ENCODE measurements around the gene GRK5.

- no peak for TF ChIP-seq POLR2AphosphoS5 (IDR thresholded peaks at IDR 0.05; ENCODE audit: borderline replicate concordance, low read depth, low read length)
- TF ChIP-seq EZH2 (IDR thresholded peaks at IDR 0.05), result no peak
- TF ChIP-seq FOXP2 (optimal IDR thresholded peaks at IDR 0.05; ENCODE audit: control extremely low read depth, extremely low read length, insufficient read depth), result no peak
Measured at GRCh38 chr10:119328223-119328622, 120.9 kb downstream of the GRK5 start.
